Measurements from ENCODE around the gene REC8.

Gene REC8

GRCh38 chr14:24171422-24172260 lies at the start of gene REC8:
Gene REC8, plus strand, starts transcription at chr14:24172080. Its CDS starts 473 bp downstream, at chr14:24172553.
- DNase-seq = peak; percentile 91

- no peak for DNase-seq
Observed at GRCh38 chr14:24122416-24122815, 49.5 kb upstream of the REC8 start.

- no peak for DNase-seq
Observed at GRCh38 chr14:24122898-24123297, 49.0 kb upstream of the REC8 start.

GRCh38 chr14:24123424-24124417 lies 48.2 kb upstream of the REC8 start:
- DNase-seq = no peak

GRCh38 chr14:24126939-24127338 lies 44.9 kb upstream of the REC8 start:
- DNase-seq = no peak

- DNase-seq = no peak
Observed at GRCh38 chr14:24127673-24128072, 44.2 kb upstream of the REC8 start.

GRCh38 chr14:24129410-24129998 lies 42.4 kb upstream of the REC8 start:
- no peak for DNase-seq

GRCh38 chr14:24130380-24130716 lies 41.5 kb upstream of the REC8 start, which contains the start of gene FITM1:
Gene FITM1, plus strand, starts transcription at chr14:24130659. Its CDS starts 905 bp downstream, at chr14:24131564.
- DNase-seq = no peak

- peak; percentile 80 for DNase-seq
Observed at GRCh38 chr14:24130717-24131548, 40.9 kb upstream of the REC8 start.

- DNase-seq = no peak
Observed at GRCh38 chr14:24131549-24131966, 40.3 kb upstream of the REC8 start.

GRCh38 chr14:24132061-24132685 lies 39.7 kb upstream of the REC8 start:
- DNase-seq = no peak

GRCh38 chr14:24132976-24133375 lies 38.9 kb upstream of the REC8 start:
- no peak for DNase-seq

GRCh38 chr14:24133735-24134134 lies 38.1 kb upstream of the REC8 start:
- DNase-seq = no peak

- DNase-seq = no peak
Observed at GRCh38 chr14:24135584-24135833, 36.4 kb upstream of the REC8 start.

- DNase-seq = peak; percentile 93
Observed at GRCh38 chr14:24135834-24136683, 35.8 kb upstream of the REC8 start, which contains the start of gene PSME1. Gene PSME1, plus strand, starts transcription at chr14:24136194. Its CDS starts 69 bp downstream, at chr14:24136263.

GRCh38 chr14:24136684-24137528 lies 35.0 kb upstream of the REC8 start:
- DNase-seq = no peak

GRCh38 chr14:24137529-24138395 lies 34.1 kb upstream of the REC8 start:
- DNase-seq = no peak

- no peak for DNase-seq
Observed at GRCh38 chr14:24138396-24139271, 33.2 kb upstream of the REC8 start.
